Measurements from ENCODE around the gene GANC. TPM values are rescaled to one million over a fixed set of nuclear protein-coding genes. Genes with fewer than 3 reads are reported as not detected.
"Not testable (repeated sequence)": the region's sequence is repeated elsewhere in the genome, so short reads cannot be mapped to it uniquely, and the experiment has no call there.

GANC gene
- total RNA-seq, 1 experiment from 2014 or later: 4.0 TPM

GRCh38 chr15:42336650-42337049 lies 63.6 kb downstream of the GANC start:
- DNase-seq (ENCODE audit: low spot score); in situ Hi-C loops (cut with HindIII; ENCODE audit: low sequenced_read_pairs): not testable (repeated sequence)

GRCh38 chr15:42337104-42337503 lies 64.1 kb downstream of the GANC start:
- in situ Hi-C loops (cut with HindIII; ENCODE audit: low sequenced_read_pairs); DNase-seq (ENCODE audit: low spot score): not testable (repeated sequence)

DNA sequence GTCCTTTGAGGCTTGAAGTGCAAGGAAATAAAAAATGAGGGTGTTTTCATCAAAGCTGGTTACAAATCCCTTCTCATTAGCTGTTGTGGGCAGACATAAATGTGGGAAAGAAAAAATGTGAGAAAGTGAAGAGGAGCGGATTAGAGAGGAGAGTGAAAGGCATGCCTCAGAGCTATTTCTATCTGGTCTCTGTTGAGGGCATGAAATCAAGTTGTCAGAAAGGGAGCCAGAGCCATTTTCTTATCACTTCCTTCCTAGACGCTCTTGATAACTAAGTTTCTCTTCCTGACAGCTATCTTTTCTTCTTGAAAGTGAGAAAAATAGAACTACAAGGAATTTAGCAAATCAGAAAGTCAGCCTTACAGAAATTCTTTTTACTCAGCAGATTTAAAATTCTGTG lies 65.5 kb downstream of the GANC start:
- no peak for DNase-seq (ENCODE audit: low spot score)
- in situ Hi-C loops (cut with HindIII; ENCODE audit: low sequenced_read_pairs): no loop called here

- DNase-seq (ENCODE audit: low spot score): no peak
- in situ Hi-C loops (cut with HindIII; ENCODE audit: low sequenced_read_pairs): no loop called here
Measured at GRCh38 chr15:42343596-42344232, 70.7 kb downstream of the GANC start.

DNA sequence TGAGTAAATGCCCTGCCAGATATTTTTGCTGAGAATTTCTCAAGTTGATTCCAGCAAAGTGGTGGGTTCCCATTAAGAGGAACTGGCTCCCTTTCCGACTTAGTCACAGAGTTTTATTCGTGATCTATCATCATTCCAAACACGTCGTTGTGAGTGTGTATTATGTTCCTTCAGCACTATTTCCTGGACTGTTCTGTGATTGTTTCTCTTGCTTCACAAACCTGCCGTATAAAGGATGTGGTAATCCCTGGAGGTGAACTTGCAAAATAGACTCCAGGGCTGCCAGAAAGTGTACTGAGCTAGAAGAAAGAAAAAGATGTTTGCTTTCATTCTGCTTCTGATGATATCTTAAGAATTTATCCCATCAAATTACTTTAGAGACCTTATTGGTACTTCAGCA lies 71.8 kb downstream of the GANC start:
- DNase-seq (ENCODE audit: low spot score): no peak
- in situ Hi-C loops (cut with HindIII; ENCODE audit: low sequenced_read_pairs): no loop called here

DNA sequence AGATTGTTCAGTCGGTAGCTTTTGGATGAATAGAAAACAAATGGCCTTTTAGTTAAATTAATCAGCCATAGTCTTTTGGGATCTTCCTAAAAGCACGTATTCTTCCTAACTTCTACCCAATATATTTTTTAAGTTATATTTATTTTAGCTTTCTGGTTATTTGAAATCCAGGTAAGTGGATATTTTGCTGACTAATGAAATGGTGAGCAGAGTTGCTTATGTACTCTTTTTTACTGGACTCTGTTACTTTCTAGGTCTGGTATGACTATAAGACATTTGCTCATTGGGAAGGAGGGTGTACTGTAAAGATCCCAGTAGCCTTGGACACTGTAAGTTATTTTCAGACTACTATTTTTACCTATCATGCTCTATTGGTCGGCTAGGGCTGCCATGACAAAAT lies 72.5 kb downstream of the GANC start:
- in situ Hi-C loops (cut with HindIII; ENCODE audit: low sequenced_read_pairs): no loop called here
- no peak for DNase-seq (ENCODE audit: low spot score)

- DNase-seq (ENCODE audit: low spot score): no peak
- in situ Hi-C loops (cut with HindIII; ENCODE audit: low sequenced_read_pairs): no loop called here
Measured at GRCh38 chr15:42348083-42348482, 75.1 kb downstream of the GANC start.

DNA sequence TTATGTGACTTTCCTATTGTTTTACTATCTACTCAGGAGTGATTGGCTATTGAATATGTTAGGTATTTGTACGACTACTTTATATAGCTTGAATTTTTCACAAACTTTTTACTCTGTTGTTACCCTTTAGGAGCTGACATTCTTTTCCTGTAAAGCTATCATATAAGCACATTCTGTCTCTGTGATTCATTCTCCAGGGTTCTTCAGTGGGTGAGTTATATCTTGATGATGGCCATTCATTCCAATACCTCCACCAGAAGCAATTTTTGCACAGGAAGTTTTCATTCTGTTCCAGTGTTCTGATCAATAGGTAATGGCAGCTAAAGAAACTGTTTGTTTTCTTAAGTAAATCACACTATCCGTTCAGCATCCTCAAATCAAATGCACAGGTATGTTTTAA lies 76.2 kb downstream of the GANC start:
- in situ Hi-C loops (cut with HindIII; ENCODE audit: low sequenced_read_pairs): no loop called here
- no peak for DNase-seq (ENCODE audit: low spot score)

- DNase-seq (ENCODE audit: low spot score): no peak
- in situ Hi-C loops (cut with HindIII; ENCODE audit: low sequenced_read_pairs): no loop called here
Measured at GRCh38 chr15:42352401-42352800, 79.4 kb downstream of the GANC start.

DNA sequence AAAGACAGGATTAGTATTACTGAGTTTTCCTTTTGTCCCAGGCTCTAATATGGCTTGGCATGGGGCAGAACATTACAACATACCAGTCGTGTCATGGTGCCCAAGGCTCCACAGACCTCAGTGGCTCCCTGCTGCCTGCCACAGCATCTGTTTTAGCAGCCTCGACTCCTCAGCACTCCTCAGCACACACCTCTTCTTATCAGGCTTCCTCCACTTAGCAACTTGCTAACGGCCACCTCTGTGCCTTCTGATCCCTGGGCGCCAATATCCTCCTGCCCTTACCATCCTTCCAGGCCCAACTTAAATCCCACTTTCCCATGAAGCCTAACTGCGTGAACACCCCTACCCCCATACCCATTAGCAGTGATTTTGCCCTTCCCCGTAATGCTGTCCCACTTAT lies 80.1 kb downstream of the GANC start:
- in situ Hi-C loops (cut with HindIII; ENCODE audit: low sequenced_read_pairs): no loop called here

GRCh38 chr15:42354824-42355223 lies 81.8 kb downstream of the GANC start:
- in situ Hi-C loops (cut with HindIII; ENCODE audit: low sequenced_read_pairs): no loop called here
- no peak for DNase-seq (ENCODE audit: low spot score)

More for the DNA sequence above, 80.1 kb downstream of the GANC start:
- no peak for DNase-seq (ENCODE audit: low spot score)

DNA sequence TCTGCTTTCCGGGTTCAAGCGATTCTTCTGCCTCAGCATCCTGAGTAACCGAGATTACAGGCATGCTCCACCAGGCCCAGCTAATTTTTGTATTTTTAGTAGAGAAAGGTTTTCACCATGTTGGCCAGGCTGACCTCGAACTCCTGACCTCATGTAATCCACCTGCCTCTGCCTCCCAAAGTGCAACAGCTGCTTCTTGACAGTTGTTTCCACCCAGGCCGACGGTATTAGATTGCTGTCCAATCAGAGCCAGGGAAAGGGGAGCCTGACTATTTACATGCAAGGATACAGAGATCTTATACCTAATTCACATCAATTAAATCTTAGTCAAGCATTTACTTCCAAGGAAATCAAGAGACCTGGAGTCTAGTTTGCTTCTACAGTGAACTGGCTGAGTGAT lies 82.3 kb downstream of the GANC start:
- in situ Hi-C loops (cut with HindIII; ENCODE audit: low sequenced_read_pairs): no loop called here
- DNase-seq (ENCODE audit: low spot score): no peak

- in situ Hi-C loops (cut with HindIII; ENCODE audit: low sequenced_read_pairs): no loop called here
- DNase-seq (ENCODE audit: low spot score): no peak
Measured at GRCh38 chr15:42356851-42357250, 83.8 kb downstream of the GANC start.

- DNase-seq (ENCODE audit: low spot score): no peak
- in situ Hi-C loops (cut with HindIII; ENCODE audit: low sequenced_read_pairs): no loop called here
Measured at GRCh38 chr15:42358141-42358540, 85.1 kb downstream of the GANC start.

- no peak for DNase-seq (ENCODE audit: low spot score)
- in situ Hi-C loops (cut with HindIII; ENCODE audit: low sequenced_read_pairs): no loop called here
Measured at GRCh38 chr15:42359249-42359648, 86.2 kb downstream of the GANC start, which contains the start of gene CAPN3. TSS of gene CAPN3 (plus strand) at chr15:42359501. CDS start at chr15:42359806, 305 bp downstream.

DNA sequence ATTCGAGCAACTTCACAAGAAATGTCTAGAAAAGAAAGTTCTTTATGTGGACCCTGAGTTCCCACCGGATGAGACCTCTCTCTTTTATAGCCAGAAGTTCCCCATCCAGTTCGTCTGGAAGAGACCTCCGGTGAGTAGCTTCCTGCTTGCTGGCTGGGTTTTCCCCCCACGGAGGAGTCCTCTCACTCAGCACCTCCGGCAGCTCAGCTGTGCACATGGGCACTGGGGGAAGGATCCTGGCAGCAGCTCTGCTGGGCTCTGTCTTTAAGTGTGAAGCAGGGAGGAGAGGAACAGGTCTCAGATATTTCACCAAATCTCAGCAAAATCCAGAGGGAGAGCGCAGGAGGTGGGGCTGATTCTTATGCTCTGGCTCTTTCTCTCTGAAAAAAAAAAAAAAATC lies 87.0 kb downstream of the GANC start:
- in situ Hi-C loops (cut with HindIII; ENCODE audit: low sequenced_read_pairs): no loop called here

DNA sequence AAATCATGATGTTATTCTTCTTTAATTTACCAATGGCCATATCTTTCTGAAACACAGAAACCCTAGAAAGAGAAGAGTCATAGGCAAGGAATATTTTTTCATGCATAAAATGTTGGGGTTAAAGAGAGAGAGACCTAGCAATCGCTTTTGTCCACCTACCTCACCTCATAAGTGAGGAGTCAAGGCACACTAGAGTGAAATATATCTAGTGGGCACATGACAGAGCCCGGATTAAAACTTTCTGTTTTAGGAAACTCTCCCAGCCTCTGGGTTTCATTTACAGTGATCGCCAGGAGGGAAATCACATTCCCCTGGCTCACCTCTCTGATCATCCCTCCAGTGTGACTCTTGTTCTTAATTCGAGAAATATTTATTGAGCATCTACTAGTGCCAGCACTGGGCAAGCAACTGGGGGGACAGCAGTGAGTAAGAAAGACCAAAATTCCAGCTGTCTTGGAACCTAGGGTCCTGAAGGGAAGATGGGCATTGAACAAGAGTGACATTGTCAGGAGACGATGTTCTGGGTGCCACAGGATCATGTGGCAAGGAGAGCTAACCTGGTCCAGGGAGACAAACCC lies 87.6 kb downstream of the GANC start:
- no peak for DNase-seq (ENCODE audit: low spot score)
- in situ Hi-C loops (cut with HindIII; ENCODE audit: low sequenced_read_pairs): no loop called here

More for the DNA sequence above, 87.0 kb downstream of the GANC start:
- no peak for DNase-seq (ENCODE audit: low spot score)

- DNase-seq (ENCODE audit: low spot score): no peak
- in situ Hi-C loops (cut with HindIII; ENCODE audit: low sequenced_read_pairs): no loop called here
Measured at GRCh38 chr15:42363487-42363886, 90.5 kb downstream of the GANC start.

DNA sequence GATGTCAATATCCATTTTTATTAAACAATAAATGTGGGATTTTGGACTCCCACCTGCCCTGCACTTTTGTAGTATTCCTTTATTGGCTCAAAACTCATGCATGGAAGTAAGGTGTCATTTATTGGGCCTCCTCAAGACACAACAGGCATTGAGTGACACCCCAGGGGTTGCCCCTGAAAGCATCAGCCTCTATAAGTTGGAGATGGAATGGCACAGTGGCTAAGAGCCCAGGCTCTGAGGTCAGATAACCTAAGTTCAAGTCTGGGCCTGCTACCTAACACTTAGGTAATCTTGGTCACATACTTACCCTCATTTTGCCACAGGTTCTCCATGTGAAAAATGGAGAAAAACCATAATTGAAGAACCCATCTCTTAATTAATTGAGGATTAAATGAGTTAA lies 90.9 kb downstream of the GANC start:
- in situ Hi-C loops (cut with HindIII; ENCODE audit: low sequenced_read_pairs): no loop called here
- DNase-seq (ENCODE audit: low spot score): no peak

GRCh38 chr15:42364529-42364928 lies 91.5 kb downstream of the GANC start:
- DNase-seq (ENCODE audit: low spot score): peak; percentile 7
- in situ Hi-C loops (cut with HindIII; ENCODE audit: low sequenced_read_pairs): no loop called here

GRCh38 chr15:42365921-42366550 lies 93.0 kb downstream of the GANC start:
- DNase-seq (ENCODE audit: low spot score): no peak
- in situ Hi-C loops (cut with HindIII; ENCODE audit: low sequenced_read_pairs): no loop called here

Data from G401 (cell line).